Ishikawa (cell line): ENCODE results near the gene CDH23.

Source experiments
- CEBPB ChIP-seq: IDR thresholded peaks from 2 replicates; pipeline ENCODE4 v1.6.1; 2012
- CREB1 ChIP-seq: IDR thresholded peaks from 2 replicates; pipeline ENCODE4 v1.6.1; 2012; ENCODE audit warnings: low read depth
- EGR1 ChIP-seq: IDR thresholded peaks from 2 replicates; pipeline ENCODE4 v1.6.1; 2012
- EP300 ChIP-seq: IDR thresholded peaks from 2 replicates; pipeline ENCODE4 v1.6.1; 2012; ENCODE audit warnings: borderline replicate concordance
- FOXM1 ChIP-seq: IDR thresholded peaks from 2 replicates; pipeline ENCODE4 v1.6.1; 2012; ENCODE audit warnings: low read depth, borderline replicate concordance
- NFIC ChIP-seq: IDR thresholded peaks from 2 replicates; pipeline ENCODE4 v1.6.1; 2012
- RAD21 ChIP-seq: IDR thresholded peaks from 2 replicates; pipeline ENCODE4 v1.6.1; 2012; ENCODE audit warnings: low read depth
- TAF1 ChIP-seq: IDR thresholded peaks from 2 replicates; pipeline ENCODE4 v1.6.1; 2012; ENCODE audit warnings: low read depth, mild to moderate bottlenecking
- TCF12 ChIP-seq: IDR thresholded peaks from 2 replicates; pipeline ENCODE4 v1.6.1; 2012; ENCODE audit warnings: low read depth
- TEAD4 ChIP-seq: IDR thresholded peaks from 2 replicates; pipeline ENCODE4 v1.6.1; 2012
- USF1 ChIP-seq: IDR thresholded peaks from 2 replicates; pipeline ENCODE4 v1.6.1; 2012
- YY1 ChIP-seq: IDR thresholded peaks from 2 replicates; pipeline ENCODE4 v1.6.1; 2012; ENCODE audit warnings: low read depth
- ZBTB7A ChIP-seq: IDR thresholded peaks from 2 replicates; pipeline ENCODE4 v1.6.1; 2012; ENCODE audit warnings: low read depth
- TF ChIP-seq, protein P1 (sequence below): IDR thresholded peaks from 2 replicates; pipeline ENCODE4 v1.6.1; 2012; ENCODE audit warnings: low read depth, mild to moderate bottlenecking
- TF ChIP-seq, protein P2 (sequence below): IDR thresholded peaks from 2 replicates; pipeline ENCODE4 v1.6.1; 2012

CDH23 gene

DNA sequence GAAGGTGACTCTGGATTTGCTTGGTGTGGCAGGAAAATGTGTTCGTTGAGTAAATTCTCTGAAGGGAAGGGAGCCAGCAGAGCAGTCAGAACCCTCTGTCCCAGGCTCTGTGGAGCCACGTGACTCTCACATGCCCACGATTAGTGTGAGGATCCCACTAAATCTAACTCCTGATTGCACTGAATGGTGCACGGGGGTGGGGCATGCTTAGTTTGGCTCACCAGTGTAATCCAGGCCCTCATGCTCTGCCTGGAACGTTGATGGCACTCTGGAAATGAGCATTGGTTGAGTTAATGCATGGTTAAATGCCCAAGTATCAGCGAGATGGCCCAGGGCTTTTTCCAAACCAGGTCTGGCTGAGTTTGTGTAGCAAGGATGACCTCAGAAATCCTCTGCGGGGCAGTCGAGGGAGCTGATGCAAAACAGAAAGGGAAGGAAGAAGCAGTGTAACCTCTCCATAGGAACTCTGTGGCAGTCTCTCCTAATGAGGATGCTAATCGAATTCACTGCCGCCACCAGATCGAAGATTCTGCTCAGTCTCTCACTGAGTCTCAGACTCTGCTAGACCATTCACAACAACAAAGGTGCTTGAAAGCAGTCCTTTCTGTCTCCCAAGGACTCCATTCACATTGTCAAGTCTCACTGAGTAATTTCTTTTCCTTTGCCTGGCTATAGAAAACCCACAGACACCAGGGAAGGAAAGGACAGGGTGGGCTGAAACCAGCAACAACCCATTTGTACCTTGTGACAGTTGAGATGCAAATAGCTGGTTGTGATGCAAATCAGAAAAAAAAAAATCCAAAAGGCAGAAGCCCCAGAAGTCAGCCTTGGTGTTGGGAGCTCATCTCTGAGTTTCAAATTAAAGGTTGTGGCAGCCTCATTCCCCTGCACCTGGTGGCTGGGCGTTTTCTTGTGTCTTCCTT lies 224.8 kb downstream of the CDH23 start:
- no peak for TF ChIP-seq TCF12
- no peak for TF ChIP-seq NFIC
- TF ChIP-seq TAF1 = no peak
- no peak for TF ChIP-seq FOXM1
- TF ChIP-seq CEBPB = no peak
- no peak for TF ChIP-seq TEAD4

DNA sequence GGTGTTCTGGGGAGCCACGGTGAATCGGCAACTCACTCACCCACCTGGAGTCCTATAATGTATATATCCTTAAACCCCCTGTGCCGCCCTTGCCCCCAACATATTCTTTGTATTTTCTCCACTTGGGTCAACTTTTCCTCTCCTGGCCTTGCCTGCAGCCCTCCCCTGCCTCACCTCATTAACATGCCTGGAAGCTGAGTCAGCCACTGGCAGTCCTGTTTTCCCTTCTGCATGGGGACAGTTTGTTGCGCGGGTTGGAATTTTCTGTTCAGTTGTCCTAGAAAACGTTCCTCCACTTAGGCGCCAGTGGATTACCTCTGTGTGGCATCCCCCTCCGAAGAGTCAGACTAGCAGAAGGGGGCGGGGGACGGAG lies 225.4 kb downstream of the CDH23 start:
- peak; percentile 31; the same call in 1 of the 2 replicates for TF ChIP-seq TCF12
- TF ChIP-seq TEAD4 = peak; percentile 92
- TF ChIP-seq RAD21 = peak; percentile 13; the same call in 1 of the 2 replicates
- TF ChIP-seq, protein P1, sequence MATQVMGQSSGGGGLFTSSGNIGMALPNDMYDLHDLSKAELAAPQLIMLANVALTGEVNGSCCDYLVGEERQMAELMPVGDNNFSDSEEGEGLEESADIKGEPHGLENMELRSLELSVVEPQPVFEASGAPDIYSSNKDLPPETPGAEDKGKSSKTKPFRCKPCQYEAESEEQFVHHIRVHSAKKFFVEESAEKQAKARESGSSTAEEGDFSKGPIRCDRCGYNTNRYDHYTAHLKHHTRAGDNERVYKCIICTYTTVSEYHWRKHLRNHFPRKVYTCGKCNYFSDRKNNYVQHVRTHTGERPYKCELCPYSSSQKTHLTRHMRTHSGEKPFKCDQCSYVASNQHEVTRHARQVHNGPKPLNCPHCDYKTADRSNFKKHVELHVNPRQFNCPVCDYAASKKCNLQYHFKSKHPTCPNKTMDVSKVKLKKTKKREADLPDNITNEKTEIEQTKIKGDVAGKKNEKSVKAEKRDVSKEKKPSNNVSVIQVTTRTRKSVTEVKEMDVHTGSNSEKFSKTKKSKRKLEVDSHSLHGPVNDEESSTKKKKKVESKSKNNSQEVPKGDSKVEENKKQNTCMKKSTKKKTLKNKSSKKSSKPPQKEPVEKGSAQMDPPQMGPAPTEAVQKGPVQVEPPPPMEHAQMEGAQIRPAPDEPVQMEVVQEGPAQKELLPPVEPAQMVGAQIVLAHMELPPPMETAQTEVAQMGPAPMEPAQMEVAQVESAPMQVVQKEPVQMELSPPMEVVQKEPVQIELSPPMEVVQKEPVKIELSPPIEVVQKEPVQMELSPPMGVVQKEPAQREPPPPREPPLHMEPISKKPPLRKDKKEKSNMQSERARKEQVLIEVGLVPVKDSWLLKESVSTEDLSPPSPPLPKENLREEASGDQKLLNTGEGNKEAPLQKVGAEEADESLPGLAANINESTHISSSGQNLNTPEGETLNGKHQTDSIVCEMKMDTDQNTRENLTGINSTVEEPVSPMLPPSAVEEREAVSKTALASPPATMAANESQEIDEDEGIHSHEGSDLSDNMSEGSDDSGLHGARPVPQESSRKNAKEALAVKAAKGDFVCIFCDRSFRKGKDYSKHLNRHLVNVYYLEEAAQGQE = no peak
- no peak for TF ChIP-seq CEBPB
- TF ChIP-seq EP300 = no peak
- TF ChIP-seq CREB1 = no peak
- TF ChIP-seq TAF1 = no peak
- no peak for TF ChIP-seq ZBTB7A
- TF ChIP-seq EGR1 = no peak
- TF ChIP-seq YY1 = no peak
- no peak for TF ChIP-seq NFIC
- no peak for TF ChIP-seq FOXM1
- TF ChIP-seq, protein P2, sequence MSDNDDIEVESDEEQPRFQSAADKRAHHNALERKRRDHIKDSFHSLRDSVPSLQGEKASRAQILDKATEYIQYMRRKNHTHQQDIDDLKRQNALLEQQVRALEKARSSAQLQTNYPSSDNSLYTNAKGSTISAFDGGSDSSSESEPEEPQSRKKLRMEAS = no peak

GRCh38 chr10:71622616-71623015 lies 225.9 kb downstream of the CDH23 start:
- TF ChIP-seq YY1 (no peak), FOXM1 (no peak), USF1 (no peak), EGR1 (no peak), CREB1 (no peak), CEBPB (no peak), EP300 (no peak), TCF12 (no peak), RAD21 (no peak), ZBTB7A (no peak), TAF1 (no peak), NFIC (no peak), TEAD4 (no peak)
- TF ChIP-seq, protein P2 = no peak
- TF ChIP-seq, protein P1 = no peak

GRCh38 chr10:71623098-71623985 lies 226.6 kb downstream of the CDH23 start:
- TF ChIP-seq RAD21 = peak; percentile 34
- TF ChIP-seq, protein P1 = no peak
